GM13977 (cell line): ENCODE results near the gene YY1.

Source experiments
- DNase-seq: peaks from one replicate; pipeline ENCODE4 v3.0.0; 2012; ENCODE audit warnings: low spot score
- in situ Hi-C: fragments of 300-500 bp; cut with MboI; formaldehyde crosslinking; loops from one replicate; pipeline ENCODE4 v1.12.0; 2022; ENCODE audit warnings: low sequenced_read_pairs, low pct_unique_long_range_greater_than_20kb, mixed read lengths, inconsistent platforms; ENCODE audit not compliant: unreplicated experiment
- TF ChIP-seq, protein P1 (sequence below): IDR thresholded peaks from 2 replicates; pipeline ENCODE4 v1.5.1; 2012; ENCODE audit warnings: mild to moderate bottlenecking, control low read depth; ENCODE audit not compliant: insufficient read depth; ENCODE audit errors: extremely low read depth, missing control alignments

Gene YY1

DNA sequence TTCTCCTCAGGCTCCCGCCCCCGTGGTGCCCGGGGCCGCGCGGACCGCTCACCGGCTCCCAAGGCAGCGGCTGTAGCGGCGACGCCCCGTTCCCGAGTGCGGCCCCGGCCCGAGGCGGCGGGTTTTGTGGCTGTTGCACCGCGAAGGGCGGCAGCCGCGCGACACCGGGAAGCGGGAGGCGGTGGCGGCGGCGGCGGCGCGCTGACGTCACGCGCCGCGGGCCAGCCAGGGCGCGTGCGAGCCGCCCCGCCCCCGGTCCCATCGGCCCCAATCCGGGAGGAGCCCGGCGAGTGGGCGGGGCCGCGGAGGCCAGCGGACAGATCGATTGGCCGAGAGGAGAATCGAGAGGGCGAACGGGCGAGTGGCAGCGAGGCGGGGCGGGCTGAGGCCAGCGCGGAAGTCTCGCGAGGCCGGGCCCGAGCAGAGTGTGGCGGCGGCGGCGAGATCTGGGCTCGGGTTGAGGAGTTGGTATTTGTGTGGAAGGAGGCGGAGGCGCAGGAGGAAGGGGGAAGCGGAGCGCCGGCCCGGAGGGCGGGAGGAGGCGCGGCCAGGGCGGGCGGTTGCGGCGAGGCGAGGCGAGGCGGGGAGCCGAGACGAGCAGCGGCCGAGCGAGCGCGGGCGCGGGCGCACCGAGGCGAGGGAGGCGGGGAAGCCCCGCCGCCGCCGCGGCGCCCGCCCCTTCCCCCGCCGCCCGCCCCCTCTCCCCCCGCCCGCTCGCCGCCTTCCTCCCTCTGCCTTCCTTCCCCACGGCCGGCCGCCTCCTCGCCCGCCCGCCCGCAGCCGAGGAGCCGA is at the start of gene YY1:
TSS of gene YY1 (plus strand) at position 726 of the 792 bp plus-strand sequence. CDS start 101 bp downstream, outside the sequence.
- TF ChIP-seq, protein P1, sequence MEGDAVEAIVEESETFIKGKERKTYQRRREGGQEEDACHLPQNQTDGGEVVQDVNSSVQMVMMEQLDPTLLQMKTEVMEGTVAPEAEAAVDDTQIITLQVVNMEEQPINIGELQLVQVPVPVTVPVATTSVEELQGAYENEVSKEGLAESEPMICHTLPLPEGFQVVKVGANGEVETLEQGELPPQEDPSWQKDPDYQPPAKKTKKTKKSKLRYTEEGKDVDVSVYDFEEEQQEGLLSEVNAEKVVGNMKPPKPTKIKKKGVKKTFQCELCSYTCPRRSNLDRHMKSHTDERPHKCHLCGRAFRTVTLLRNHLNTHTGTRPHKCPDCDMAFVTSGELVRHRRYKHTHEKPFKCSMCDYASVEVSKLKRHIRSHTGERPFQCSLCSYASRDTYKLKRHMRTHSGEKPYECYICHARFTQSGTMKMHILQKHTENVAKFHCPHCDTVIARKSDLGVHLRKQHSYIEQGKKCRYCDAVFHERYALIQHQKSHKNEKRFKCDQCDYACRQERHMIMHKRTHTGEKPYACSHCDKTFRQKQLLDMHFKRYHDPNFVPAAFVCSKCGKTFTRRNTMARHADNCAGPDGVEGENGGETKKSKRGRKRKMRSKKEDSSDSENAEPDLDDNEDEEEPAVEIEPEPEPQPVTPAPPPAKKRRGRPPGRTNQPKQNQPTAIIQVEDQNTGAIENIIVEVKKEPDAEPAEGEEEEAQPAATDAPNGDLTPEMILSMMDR = no peak
- DNase-seq = peak; percentile 99
- in situ Hi-C loops = no loop called here

DNA sequence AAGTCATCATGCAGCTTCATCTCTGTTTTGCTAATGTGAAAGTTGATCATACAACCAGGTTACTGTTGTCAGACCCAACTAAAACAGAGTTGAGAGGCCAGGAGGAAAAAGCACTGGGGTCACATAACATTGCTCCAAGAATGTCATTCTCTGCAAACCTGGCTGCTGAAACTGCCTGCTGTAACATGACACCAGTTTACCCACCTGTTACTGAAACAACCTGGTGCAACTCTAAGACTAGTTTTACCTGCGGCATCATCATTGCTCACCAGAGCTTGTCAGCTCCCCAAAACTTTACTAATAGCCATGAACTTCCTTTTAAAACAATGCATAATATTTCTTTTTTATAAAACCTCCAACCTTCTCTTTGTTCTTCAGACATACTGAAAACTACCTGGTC is 48.8 kb upstream of the YY1 start:
- in situ Hi-C loops = no loop called here
- TF ChIP-seq, protein P1 = no peak
- no peak for DNase-seq

DNA sequence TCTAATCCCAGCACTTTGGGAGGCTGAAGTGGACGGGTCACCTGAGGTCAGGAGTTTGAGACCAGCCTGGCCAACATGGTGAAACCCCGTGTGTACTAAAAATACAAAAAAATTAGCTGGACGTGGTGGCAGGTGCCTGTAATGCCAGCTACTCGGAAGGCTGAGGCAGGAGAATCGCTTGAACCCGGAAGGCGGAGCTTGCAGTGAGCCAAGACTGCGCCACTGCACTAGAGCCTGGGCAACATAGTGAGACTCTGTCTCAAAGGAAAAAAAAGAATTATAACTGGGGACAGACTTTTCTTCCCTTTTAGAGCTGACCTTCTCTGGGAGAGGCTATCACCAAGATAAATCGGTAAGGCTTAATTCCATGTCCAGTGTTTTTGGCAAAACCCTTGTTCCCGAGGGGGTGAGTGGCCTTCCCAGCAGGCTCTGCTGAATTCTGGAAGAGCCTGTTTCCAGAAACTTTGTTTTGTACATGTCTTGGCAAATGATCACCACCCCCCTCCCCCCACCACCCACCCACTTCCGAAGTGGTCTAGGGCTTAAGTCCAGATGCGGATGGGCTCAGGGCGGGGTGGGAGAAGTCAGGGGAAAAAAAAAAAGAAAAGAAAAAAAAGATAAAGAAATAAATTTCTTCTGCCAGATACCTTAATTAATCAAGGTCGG is 47.2 kb upstream of the YY1 start:
- TF ChIP-seq, protein P1 = no peak
- no peak for DNase-seq
- in situ Hi-C loops = no loop called here

DNA sequence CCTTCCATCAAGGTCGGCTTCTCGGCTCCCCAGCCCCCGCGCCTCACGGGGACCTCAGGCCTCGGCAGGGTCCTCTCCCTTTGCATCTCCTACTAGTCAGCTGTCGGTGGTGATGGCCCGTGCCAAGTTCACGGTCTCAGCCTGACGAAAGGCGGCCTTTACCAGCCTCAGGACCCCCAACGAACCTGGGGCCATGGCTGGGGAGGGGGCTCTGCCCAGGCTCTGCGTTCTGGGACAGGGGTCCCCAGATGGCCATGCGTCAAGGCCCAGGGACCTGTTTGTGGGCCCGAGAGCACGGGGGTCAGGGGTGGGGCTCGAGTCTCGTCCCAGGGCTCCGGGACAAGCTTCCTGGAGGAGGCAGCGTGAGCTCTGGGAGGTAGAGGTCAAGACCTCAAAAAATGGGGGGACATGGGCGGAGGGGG is 46.7 kb upstream of the YY1 start:
- in situ Hi-C loops = no loop called here
- no peak for DNase-seq
- TF ChIP-seq, protein P1 = no peak

DNA sequence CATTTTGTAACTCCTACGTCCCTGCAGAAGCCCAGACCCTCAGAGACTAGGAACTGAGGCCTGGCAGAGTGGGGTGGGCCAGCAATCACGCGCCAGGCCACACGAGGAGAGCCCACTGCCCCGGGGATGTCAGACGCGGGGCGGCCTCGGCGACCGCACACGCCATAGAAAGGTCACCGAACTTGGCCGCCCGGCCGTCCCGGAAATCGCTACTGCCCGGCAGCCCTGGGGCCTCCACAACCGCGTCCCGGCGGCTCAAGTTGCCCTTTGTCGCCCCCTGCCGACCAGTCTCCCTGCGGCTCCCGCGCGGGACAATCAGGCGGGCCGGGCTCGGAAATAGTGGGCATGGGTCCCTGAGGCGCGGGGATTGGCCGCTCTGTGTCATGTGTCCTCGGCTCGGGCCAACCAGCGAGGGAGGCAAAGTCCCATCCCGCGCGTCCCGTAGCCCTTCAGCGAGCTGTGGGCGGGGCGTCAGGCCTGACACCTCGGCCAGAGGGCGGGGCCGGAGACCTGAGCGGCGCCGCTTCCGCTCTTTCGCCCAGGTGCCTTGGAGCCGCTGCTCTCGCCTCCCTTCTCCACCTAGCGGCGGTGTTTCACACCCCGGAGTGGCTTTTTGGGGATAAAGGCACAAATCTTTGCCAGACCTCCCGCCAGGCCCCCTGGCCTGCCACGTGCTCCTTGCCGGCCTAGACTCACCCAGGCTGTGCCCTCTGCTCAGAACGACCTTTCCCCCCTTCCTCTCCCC is 46.1 kb upstream of the YY1 start:
- DNase-seq = peak; percentile 99
- TF ChIP-seq, protein P1 = peak; percentile 96
- in situ Hi-C loops = no loop called here
